SK-N-SH (cell line): ENCODE data around the gene DBH. TPM values are rescaled to one million over a fixed set of nuclear protein-coding genes. Genes with fewer than 3 reads are reported as not detected.
A peak's percentile ranks its signal among the peaks of the same experiment; 100 is the strongest.

ENCODE experiments used
- CTCF ChIA-PET: fragments of 300-600, 350-600 bp; formaldehyde crosslinking; extraction: SDS; loops from one replicate; lab custom pipeline; 2021; lab: Yijun Ruan, JAX
- POLR2A ChIA-PET: fragments of 350-600 bp; sonication (Branson Sonifier 250); formaldehyde crosslinking; extraction: SDS; loops from one replicate; lab custom pipeline; 2020; ENCODE audit warnings: antibody characterized with exemption, inconsistent platforms; lab: Yijun Ruan, JAX
- DNase-seq: peaks from one replicate; pipeline ENCODE4 v3.0.0; 2012
- H2AFZ ChIP-seq: fragments of 200-600 bp; sonication (generic); 2 replicates; pipeline ENCODE4 v1.8.1; 2016; ENCODE audit warnings: antibody characterized with exemption, mild to moderate bottlenecking, low read depth
- H3F3A ChIP-seq: fragments of 200-600 bp; sonication (generic); replicated peaks from 2 replicates; pipeline ENCODE3; 2016; ENCODE audit warnings: antibody characterized with exemption, mild to moderate bottlenecking; ENCODE audit not compliant: insufficient read depth
- H3K27ac ChIP-seq, 2 experiments: fragments of 200-500 bp in 1 of 2; fragments of 200-600 bp in 1 of 2; sonication (Bioruptor generic) in 1 of 2; sonication (generic), shearing (Covaris generic) in 1 of 2; 2 replicates each; pipeline versions ENCODE4 v1.5.1 to v1.6.1; 2014 to 2016; ENCODE audit warnings: low read depth in 2 of 2, inconsistent platforms in 1 of 2, low read length in 1 of 2, mild to moderate bottlenecking in 1 of 2, mixed read lengths in 1 of 2
- H3K27me3 ChIP-seq: fragments of 200-600 bp; sonication (generic), shearing (Covaris generic); 2 replicates; pipeline ENCODE4 v1.6.1; 2016; ENCODE audit warnings: mixed run types; ENCODE audit not compliant: insufficient read depth
- H3K36me3 ChIP-seq, 2 experiments: fragments of 200-500 bp in 1 of 2; fragments of 200-600 bp in 1 of 2; sonication (Bioruptor generic) in 1 of 2; sonication (generic) in 1 of 2; replicated peaks in 1 of 2; 2 replicates each; pipeline versions ENCODE3 to v1.5.1; 2014 to 2016; ENCODE audit warnings: low read length in 1 of 2, mild to moderate bottlenecking in 1 of 2; ENCODE audit not compliant: insufficient read depth in 2 of 2, control insufficient read depth in 1 of 2
- H3K4me1 ChIP-seq, 2 experiments: fragments of 200-500 bp in 1 of 2; fragments of 200-600 bp in 1 of 2; sonication (Bioruptor generic) in 1 of 2; sonication (generic), shearing (Covaris generic) in 1 of 2; 2 replicates each; pipeline versions ENCODE4 v1.5.1 to v1.6.1; 2014 to 2016; ENCODE audit warnings: low read depth in 1 of 2, low read length in 1 of 2, mixed run types in 1 of 2; ENCODE audit not compliant: insufficient read depth in 2 of 2, control insufficient read depth in 1 of 2
- H3K4me2 ChIP-seq: fragments of 200-600 bp; sonication (generic), shearing (Covaris generic); 2 replicates; pipeline ENCODE4 v1.6.1; 2017; ENCODE audit warnings: mixed run types
- H3K4me3 ChIP-seq, 2 experiments: fragments of 200-500 bp in 1 of 2; fragments of 200-600 bp in 1 of 2; sonication (Bioruptor generic) in 1 of 2; sonication (generic), shearing (Covaris generic) in 1 of 2; 2 replicates each; pipeline versions ENCODE4 v1.5.1 to v1.8.1; 2014 to 2016; ENCODE audit warnings: low read depth in 2 of 2, inconsistent platforms in 1 of 2, low read length in 1 of 2, mild to moderate bottlenecking in 1 of 2, mixed read lengths in 1 of 2, moderate library complexity in 1 of 2
- H3K79me2 ChIP-seq: fragments of 200-600 bp; sonication (generic); 2 replicates; pipeline ENCODE4 v1.8.1; 2017; ENCODE audit warnings: mild to moderate bottlenecking; ENCODE audit not compliant: insufficient read depth
- H3K9ac ChIP-seq: fragments of 200-600 bp; sonication (generic); 2 replicates; pipeline ENCODE4 v1.6.1; 2017; ENCODE audit warnings: mixed run types
- H3K9me2 ChIP-seq: fragments of 200-600 bp; sonication (generic); 2 replicates; pipeline ENCODE4 v1.6.1; 2017; ENCODE audit warnings: mixed run types
- H3K9me3 ChIP-seq: fragments of 200-600 bp; sonication (generic); 2 replicates; pipeline ENCODE4 v1.6.1; 2017; ENCODE audit warnings: mixed run types, mild to moderate bottlenecking, moderate library complexity
- H4K20me1 ChIP-seq: fragments of 200-600 bp; sonication (generic); 2 replicates; pipeline ENCODE4 v1.6.1; 2017; ENCODE audit warnings: mild to moderate bottlenecking, mixed run types; ENCODE audit not compliant: insufficient read depth
- CHD2 ChIP-seq: fragments of 150-350 bp; IDR thresholded peaks from 2 replicates; pipeline ENCODE4 v1.6.1; 2018; ENCODE audit warnings: low read length; ENCODE audit not compliant: partially characterized antibody
- ELF1 ChIP-seq: IDR thresholded peaks from 2 replicates; pipeline ENCODE4 v1.4.0; 2012
- GABPA ChIP-seq: IDR thresholded peaks from 2 replicates; pipeline ENCODE4 v1.4.0; 2012; ENCODE audit warnings: low read depth, mild to moderate bottlenecking
- IRF3 ChIP-seq: fragments of 150-350 bp; IDR thresholded peaks from 2 replicates; pipeline ENCODE4 v1.6.1; 2016; ENCODE audit warnings: mild to moderate bottlenecking, low read depth, low read length
- JUND ChIP-seq: IDR thresholded peaks from 2 replicates; pipeline ENCODE4 v1.4.0; 2012
- MXI1 ChIP-seq: IDR thresholded peaks from 2 replicates; pipeline ENCODE4 v1.6.1; 2012; ENCODE audit warnings: mild to moderate bottlenecking, low read depth, low read length, improper control_type of control experiment
- RAD21 ChIP-seq: IDR thresholded peaks from 2 replicates; pipeline ENCODE4 v1.6.1; 2012; ENCODE audit warnings: mild to moderate bottlenecking, low read length
- RCOR1 ChIP-seq: fragments of 150-350 bp; IDR thresholded peaks from 2 replicates; pipeline ENCODE4 v1.6.1; 2017; ENCODE audit warnings: antibody characterized with exemption, low read length
- REST ChIP-seq: IDR thresholded peaks from 2 replicates; pipeline ENCODE4 v1.6.1; 2012; ENCODE audit warnings: mild to moderate bottlenecking, low read depth, low read length, moderate library complexity
- RFX5 ChIP-seq: IDR thresholded peaks from 2 replicates; pipeline ENCODE4 v1.6.1; 2012; ENCODE audit warnings: mild to moderate bottlenecking, improper control_type of control experiment, low read length
- SMC3 ChIP-seq: IDR thresholded peaks from 2 replicates; pipeline ENCODE4 v1.6.1; 2012; ENCODE audit warnings: low read depth, low read length, improper control_type of control experiment
- TEAD4 ChIP-seq: IDR thresholded peaks from 2 replicates; pipeline ENCODE4 v1.4.0; 2012; ENCODE audit warnings: mild to moderate bottlenecking, borderline replicate concordance; ENCODE audit not compliant: insufficient read depth
- YY1 ChIP-seq: IDR thresholded peaks from 2 replicates; pipeline ENCODE4 v1.4.0; 2012; ENCODE audit warnings: low read depth, mild to moderate bottlenecking
- WGBS: methylation state at CpG from one replicate; pipeline ENCODE4 v1.1.6; 2017; ENCODE audit warnings: low lambda C conversion rate; 5-methylcytosine and 5-hydroxymethylcytosine counted together
- polyA plus RNA-seq, 3 experiments: library from polyadenylated mRNA; depleted of rRNA; stranded (reverse); fragments of >200 nt; gene quantifications; 2 replicates each; pipeline ENCODE4 v1.2.3, GENCODE V29; 2012

Gene DBH
- polyA plus RNA-seq, 1 of the 3 experiments (the other 2 are of a cell fraction): 0.92 TPM

- Histone ChIP-seq H2AFZ (no peak overlapping the region), H3K9me2 (no peaks in the 10 kb centered on the region), H3K9ac (no peak overlapping the region), H3K27me3 (no peaks in the 10 kb centered on the region), H3K4me2 (no peak overlapping the region), H3K4me3 (no peak overlapping the region), H3K36me3 (no peaks in the 10 kb centered on the region), H3K79me2 (no peaks in the 10 kb centered on the region), H3K4me1 (peaks cover 0 to 50% of the 10 kb centered on the region in 2 experiments; a peak in 1 of 4 replicates), H3K27ac (peak overlapping the region in 1 of 2 experiments; percentile 75; a peak in 2 of 4 replicates), H4K20me1 (no peaks in the 10 kb centered on the region), H3F3A (no peaks in the 10 kb centered on the region), H3K9me3 (no peaks in the 10 kb centered on the region)
- no peak for TF ChIP-seq MXI1
- no peak for TF ChIP-seq ELF1
- no peak for TF ChIP-seq SMC3
- TF ChIP-seq GABPA: no peak
- no peak for TF ChIP-seq RFX5
- WGBS: 69% methylated on average over 21 of the region's 36 CpGs
- ChIA-PET POLR2A (interaction anchor here (0.6 to 1.5 kb wide), 3 partner anchors 10 to 75 kb away, joined by 3 to 4 read pairs (median 3); no protein-coding TSS in a partner anchor), CTCF (interaction anchor here (1.1 to 2.0 kb wide), 2 partner anchors 11 to 71 kb away, joined by 3 to 4 read pairs; no protein-coding TSS in a partner anchor)
- no peak for DNase-seq
These were observed 20.3 kb downstream of the DBH start for GRCh38 chr9:133656211-133657119.

- Histone ChIP-seq H3F3A (no peaks in the 10 kb centered on the region), H3K4me1 (peaks cover 0 to 48% of the 10 kb centered on the region in 2 experiments; a peak in 1 of 4 replicates), H4K20me1 (no peaks in the 10 kb centered on the region), H3K9ac (no peak overlapping the region), H3K79me2 (no peaks in the 10 kb centered on the region), H3K9me2 (no peaks in the 10 kb centered on the region), H3K27me3 (no peaks in the 10 kb centered on the region), H3K27ac (peak overlapping the region in 1 of 2 experiments; percentile 75; a peak in 1 of 4 replicates), H2AFZ (no peak overlapping the region), H3K4me2 (no peak overlapping the region), H3K36me3 (no peaks in the 10 kb centered on the region), H3K9me3 (no peaks in the 10 kb centered on the region), H3K4me3 (no peak overlapping the region)
- TF ChIP-seq JUND (no peak), TEAD4 (no peak), IRF3 (no peak), YY1 (no peak), CHD2 (no peak), RCOR1 (no peak), REST (no peak), RAD21 (no peak)
- ChIA-PET POLR2A (no interaction called here), CTCF (interaction anchor here (0.5 to 2.0 kb wide), 4 partner anchors 10 to 78 kb away, joined by 3 to 4 read pairs (median 3); no protein-coding TSS in a partner anchor)
- WGBS: 85% methylated on average over 13 of the region's 13 CpGs
- DNase-seq: no peak
These were observed 21.0 kb downstream of the DBH start for GRCh38 chr9:133657120-133657661.
